GM18507 (cell line): ENCODE results near the gene ABR.
A peak's percentile ranks its signal among the peaks of the same experiment; 100 is the strongest.
"Not testable (repeated sequence)": the region's sequence is repeated elsewhere in the genome, so short reads cannot be mapped to it uniquely, and the experiment has no call there.

ENCODE experiments used
- DNase-seq: peaks from one replicate; pipeline ENCODE4 v3.0.0; 2011; ENCODE audit warnings: low read depth; ENCODE audit not compliant: insufficient read length; ENCODE audit errors: extremely low spot score
- FAIRE-seq: peaks from 2 replicates; lab custom pipeline; 2011; peaks lifted over from hg19 to GRCh38; lab: Jason Lieb, UNC

Gene ABR

GRCh38 chr17:1058423-1059130 lies 121.2 kb downstream of the ABR start:
- FAIRE-seq, result no peak
- no peak for DNase-seq

- FAIRE-seq (no peak), DNase-seq (no peak)
Measured at GRCh38 chr17:1056761-1057160, 123.0 kb downstream of the ABR start.

DNA sequence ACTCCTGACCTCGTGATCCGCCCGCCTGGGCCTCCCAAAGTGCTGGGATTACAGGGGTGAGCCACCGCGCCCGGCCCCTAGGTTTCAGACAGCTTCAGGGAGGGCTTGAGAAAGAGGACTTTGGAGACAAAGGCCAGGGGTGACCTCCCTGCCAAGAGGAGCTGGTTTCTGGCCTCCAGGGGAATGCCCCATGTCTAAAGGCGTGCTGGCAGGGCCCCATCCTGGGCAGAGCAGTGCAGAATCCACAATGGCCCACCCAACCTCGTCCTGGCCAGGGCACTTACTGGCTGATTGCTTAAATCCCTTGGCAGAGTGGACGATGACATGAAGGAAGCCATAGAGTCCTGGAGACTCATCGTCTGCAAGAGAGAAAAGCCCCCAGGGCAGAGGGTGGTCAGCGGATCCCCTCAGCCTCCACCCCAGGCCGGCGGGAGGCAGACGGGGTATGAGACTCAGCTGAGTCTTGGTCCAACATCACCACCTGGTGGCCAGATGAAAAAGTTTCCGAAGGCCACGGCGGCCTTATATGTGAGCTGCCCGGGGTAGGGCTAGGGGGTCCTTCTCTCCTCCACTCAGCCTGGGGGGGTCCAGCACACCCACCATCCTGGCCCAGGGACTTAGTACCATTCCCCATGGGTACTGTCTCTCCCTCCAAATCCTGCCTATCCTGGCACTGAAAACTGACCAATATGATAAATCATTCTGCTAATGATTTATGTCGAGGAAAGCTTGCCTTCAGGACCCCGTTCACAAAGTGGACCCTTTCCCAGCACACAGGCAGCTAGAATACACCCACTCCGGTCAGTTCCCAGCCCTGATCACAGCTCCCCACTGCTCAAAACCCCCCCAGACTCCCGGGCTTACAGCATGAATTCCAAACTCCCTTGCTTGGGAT lies 123.8 kb downstream of the ABR start:
- peak; percentile 46 for DNase-seq
- FAIRE-seq, result peak; percentile 49

- FAIRE-seq (no peak), DNase-seq (no peak)
Measured at GRCh38 chr17:1055231-1055630, 124.5 kb downstream of the ABR start.

DNA sequence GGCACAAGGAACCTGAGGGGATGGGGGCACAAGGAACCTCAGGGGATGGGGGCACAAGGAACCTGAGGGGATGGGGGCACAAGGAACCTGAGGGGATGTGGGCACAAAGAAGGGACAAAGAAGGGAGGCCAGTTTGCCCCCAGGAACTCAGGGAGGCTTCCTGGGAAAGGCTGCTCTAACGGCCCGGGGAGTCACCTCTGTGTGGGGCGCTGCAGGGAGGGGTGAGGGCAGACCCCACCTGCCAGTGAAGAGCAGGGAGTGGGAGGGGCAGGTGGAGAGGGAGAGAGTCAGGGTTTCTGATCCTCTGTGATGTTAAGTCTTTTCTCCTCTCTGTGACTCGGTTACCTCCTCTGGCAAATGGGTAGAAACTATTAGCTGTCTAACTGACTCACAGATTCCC lies 125.1 kb downstream of the ABR start:
- no peak for DNase-seq
- no peak for FAIRE-seq

GRCh38 chr17:1053661-1054360 lies 126.0 kb downstream of the ABR start:
- FAIRE-seq, result no peak
- no peak for DNase-seq

DNA sequence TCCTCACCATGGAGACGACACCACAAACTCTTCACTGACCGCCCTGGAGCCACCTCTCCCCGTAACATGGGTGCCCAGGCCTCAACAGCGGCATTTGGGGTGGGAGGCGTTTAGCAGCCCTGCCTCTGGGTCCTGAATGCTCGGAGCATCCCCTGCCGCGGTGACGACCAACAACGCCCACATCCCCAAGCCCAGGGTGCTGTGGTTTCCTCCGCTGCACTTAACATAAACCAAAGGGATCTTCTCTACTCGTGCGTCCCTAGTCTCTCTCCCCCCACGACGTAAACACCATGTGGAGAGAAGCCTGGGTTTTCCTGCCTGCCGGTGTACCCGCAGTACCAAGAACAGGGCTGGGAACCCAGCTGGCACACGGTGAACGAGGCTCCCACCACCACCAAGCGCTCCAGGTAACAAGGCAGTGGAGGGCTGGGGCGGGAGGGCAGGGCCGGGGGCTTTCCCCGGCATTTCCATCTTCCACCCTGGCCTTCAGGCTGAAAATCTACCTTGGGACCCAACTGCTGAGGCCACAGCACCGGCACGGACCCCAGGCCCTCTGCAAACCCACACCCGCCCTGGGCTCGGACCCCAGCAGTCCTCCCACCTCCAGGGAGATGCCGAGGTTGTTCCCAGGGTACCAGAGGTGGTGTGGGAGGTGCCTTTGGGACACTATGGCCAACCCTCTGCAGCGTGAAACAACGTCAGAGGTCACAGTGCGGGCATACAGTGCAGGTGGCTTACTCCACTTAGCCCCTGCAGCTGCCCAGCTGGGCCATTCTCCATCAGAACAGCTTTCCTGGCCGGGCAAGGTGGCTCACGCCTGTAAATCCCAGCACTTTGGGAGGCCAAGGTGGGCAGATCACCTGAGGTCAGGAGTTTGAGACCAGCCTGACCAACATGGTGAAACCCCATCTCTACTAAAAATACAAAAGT lies 128.5 kb downstream of the ABR start:
- DNase-seq, result no peak
- FAIRE-seq, result no peak

- DNase-seq (no peak), FAIRE-seq (no peak)
Measured at GRCh38 chr17:1050246-1050995, 129.4 kb downstream of the ABR start.

DNA sequence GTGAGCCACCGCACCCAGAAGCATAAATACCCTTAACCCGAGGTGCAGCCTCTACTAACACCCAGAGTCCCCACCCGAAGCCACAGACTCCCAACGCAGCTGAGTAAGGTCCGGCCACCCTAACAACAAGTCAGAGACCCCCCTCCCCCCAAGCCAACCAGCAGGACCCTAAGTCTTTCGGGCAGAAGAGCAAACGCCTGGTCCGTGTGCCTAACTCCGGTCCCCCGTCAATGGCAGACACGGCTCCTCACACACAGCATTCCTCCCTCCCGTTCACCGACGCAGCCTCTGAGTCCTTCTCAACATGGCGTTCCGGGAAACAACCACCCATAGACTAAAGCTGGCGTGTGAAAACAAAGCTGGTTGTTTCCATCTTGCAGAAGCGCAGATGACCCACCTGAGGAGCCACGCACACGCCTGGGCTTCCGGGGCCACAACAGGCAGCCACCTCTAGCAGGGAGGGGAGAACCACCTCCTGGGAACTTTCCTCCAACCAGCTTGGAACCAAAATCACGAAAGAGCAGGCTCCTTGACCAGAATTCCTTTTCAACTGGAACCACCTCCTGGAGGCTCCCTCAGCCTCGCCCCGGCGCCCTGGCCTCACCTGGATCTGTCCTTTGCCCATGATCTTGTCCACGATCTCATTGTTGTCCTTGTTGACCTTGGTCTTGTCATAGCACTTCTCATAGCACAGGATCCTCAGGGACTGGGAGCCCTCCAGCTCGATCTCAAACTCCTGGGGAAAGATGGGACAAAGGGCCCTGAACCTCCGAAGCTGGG lies 130.1 kb downstream of the ABR start:
- DNase-seq (no peak), FAIRE-seq (no peak)

- not testable (repeated sequence) for DNase-seq, FAIRE-seq
Measured at GRCh38 chr17:1048516-1049115, 131.2 kb downstream of the ABR start.

- FAIRE-seq, result no peak
- no peak for DNase-seq
Measured at GRCh38 chr17:1047879-1048470, 131.8 kb downstream of the ABR start.

- DNase-seq (no peak), FAIRE-seq (no peak)
Measured at GRCh38 chr17:1047177-1047878, 132.5 kb downstream of the ABR start.

GRCh38 chr17:1045456-1045855 lies 134.3 kb downstream of the ABR start:
- FAIRE-seq (no peak), DNase-seq (no peak)

DNA sequence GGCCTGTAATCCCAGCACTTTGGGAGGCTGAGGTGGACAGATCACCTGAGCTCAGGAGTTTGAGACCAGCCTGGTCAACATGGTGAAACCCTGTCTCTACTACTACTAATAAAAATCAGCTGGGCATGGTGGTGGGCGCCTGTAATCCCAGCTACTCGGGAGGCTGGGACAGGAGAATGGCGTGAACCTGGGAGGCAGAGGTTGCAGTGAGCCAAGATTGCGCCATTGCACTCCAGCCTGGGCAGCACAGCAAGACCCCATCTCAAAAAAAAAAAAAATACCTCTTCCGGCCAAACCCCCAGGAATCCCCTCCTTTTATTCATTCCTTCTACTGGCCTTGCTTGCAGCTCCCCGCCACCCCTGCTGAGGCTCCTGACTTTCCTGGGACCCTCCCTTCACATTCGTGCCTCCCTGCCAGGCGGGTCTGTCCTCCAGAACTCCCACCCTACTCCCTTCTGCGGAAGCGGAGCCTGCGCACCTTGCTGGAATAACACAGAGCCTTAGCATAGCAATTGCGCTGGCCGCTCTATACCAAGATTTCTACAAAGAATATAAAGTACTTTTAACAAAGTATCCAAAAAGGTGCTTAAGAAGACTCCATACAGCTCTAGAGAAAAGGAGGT lies 135.3 kb downstream of the ABR start:
- not testable (repeated sequence) for DNase-seq, FAIRE-seq

GRCh38 chr17:1043601-1044251 lies 136.1 kb downstream of the ABR start:
- FAIRE-seq (no peak), DNase-seq (no peak)

- FAIRE-seq (no peak), DNase-seq (no peak)
Measured at GRCh38 chr17:1042486-1042885, 137.3 kb downstream of the ABR start.
